Lower leg skin (tissue), 3 donors: ENCODE data around the gene CCDC33.

ENCODE experiments used
- POLR2A ChIP-seq, 2 donors: fragments of 450-650 bp; IDR thresholded peaks; one replicate each; pipeline ENCODE4 v1.6.1; 2016 to 2017; ENCODE audit warnings: antibody characterized with exemption in 2 of 2, mild to moderate bottlenecking in 1 of 2, moderate library complexity in 1 of 2
- TF ChIP-seq, protein P1 (sequence below), 3 donors: fragments of 450-650 bp; IDR thresholded peaks; one replicate each; pipeline ENCODE4 v1.5.1; 2016; ENCODE audit warnings: antibody characterized with exemption in 3 of 3, mild to moderate bottlenecking in 3 of 3, moderate library complexity in 2 of 3

DNA sequence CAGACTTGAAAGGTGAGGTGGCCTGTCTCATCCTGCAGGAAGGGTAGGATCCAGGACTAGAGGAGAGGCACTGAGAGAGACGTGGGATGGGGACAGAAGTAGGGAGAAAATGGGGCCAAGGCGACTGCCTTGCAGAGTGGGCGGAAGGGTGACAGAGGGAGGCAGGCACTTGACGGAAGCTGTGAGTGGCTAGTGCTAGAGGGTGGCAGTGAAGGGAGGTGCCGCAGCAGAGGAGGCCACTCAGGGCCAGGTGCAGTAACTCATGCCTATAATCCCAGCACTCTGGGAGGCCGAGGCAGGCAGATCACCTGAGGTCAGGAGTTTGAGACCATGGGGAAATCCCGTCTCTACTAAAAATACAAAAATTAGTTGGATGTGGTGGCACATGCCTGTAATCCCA, 7.3 kb downstream of the CCDC33 start:
- TF ChIP-seq, protein P1, sequence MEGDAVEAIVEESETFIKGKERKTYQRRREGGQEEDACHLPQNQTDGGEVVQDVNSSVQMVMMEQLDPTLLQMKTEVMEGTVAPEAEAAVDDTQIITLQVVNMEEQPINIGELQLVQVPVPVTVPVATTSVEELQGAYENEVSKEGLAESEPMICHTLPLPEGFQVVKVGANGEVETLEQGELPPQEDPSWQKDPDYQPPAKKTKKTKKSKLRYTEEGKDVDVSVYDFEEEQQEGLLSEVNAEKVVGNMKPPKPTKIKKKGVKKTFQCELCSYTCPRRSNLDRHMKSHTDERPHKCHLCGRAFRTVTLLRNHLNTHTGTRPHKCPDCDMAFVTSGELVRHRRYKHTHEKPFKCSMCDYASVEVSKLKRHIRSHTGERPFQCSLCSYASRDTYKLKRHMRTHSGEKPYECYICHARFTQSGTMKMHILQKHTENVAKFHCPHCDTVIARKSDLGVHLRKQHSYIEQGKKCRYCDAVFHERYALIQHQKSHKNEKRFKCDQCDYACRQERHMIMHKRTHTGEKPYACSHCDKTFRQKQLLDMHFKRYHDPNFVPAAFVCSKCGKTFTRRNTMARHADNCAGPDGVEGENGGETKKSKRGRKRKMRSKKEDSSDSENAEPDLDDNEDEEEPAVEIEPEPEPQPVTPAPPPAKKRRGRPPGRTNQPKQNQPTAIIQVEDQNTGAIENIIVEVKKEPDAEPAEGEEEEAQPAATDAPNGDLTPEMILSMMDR (IDR thresholded peaks at IDR 0.05) = no peak
- TF ChIP-seq POLR2A (IDR thresholded peaks at IDR 0.05) = no peak
